Spinal cord (tissue), 10 donors: ENCODE data around the gene PDE3A. TPM values are rescaled to one million over a fixed set of nuclear protein-coding genes. Genes with fewer than 3 reads are reported as not detected.
A peak's percentile ranks its signal among the peaks of the same experiment; 100 is the strongest.

Experiments used
- DNase-seq, 6 donors: peaks; one replicate each; pipeline versions ENCODE4 v3.0.0 to v3.0.0-alpha.2; 2013 to 2015; ENCODE audit warnings: low spot score in 6 of 6, low read depth in 4 of 6
- H3K27ac ChIP-seq: one replicate; pipeline ENCODE4 v1.5.1; 2013; ENCODE audit warnings: low read depth, low read length, control low read depth
- H3K27me3 ChIP-seq: one replicate; pipeline ENCODE4 v1.6.1; 2013; ENCODE audit warnings: low read length; ENCODE audit not compliant: control insufficient read depth, insufficient read depth
- H3K36me3 ChIP-seq: one replicate; pipeline ENCODE4 v1.6.1; 2013; ENCODE audit warnings: low read length; ENCODE audit not compliant: control insufficient read depth, insufficient read depth
- H3K4me1 ChIP-seq: one replicate; pipeline ENCODE4 v1.6.1; 2013; ENCODE audit warnings: low read length; ENCODE audit not compliant: control insufficient read depth, insufficient read depth
- H3K4me3 ChIP-seq: one replicate; pipeline ENCODE4 v1.5.1; 2013; ENCODE audit warnings: low read depth, low read length, control low read depth
- H3K9me3 ChIP-seq: one replicate; pipeline ENCODE4 v1.6.1; 2013; ENCODE audit warnings: low read length; ENCODE audit not compliant: control insufficient read depth, insufficient read depth
- whole genome bisulfite sequencing: methylation state at CpG from one replicate; pipeline ENCODE4 v1.1.5; 2013; ENCODE audit warnings: missing lambda C conversion rate; ENCODE audit not compliant: insufficient coverage; 5-methylcytosine and 5-hydroxymethylcytosine counted together
- polyA plus RNA-seq, 2 donors: library from polyadenylated mRNA; unstranded; fragments of 120-200 nt; gene quantifications; one replicate each; pipeline ENCODE4 v1.2.1, GENCODE V29; 2013; ENCODE audit not compliant: insufficient read length in 2 of 2
- total RNA-seq, 2 donors: library from RNA; depleted of rRNA in 1 of 2; stranded (reverse); fragments of 120-200 nt in 1 of 2; fragments of >200 nt in 1 of 2; gene quantifications; one replicate each; pipeline versions ENCODE4 v1.2.3 to v1.2.4, GENCODE V29; 2013 to 2014
- donor health status: healthy.

PDE3A gene
- total and polyA plus RNA-seq, 4 donors, result 8.1 to 29.9 (median 14.0) TPM

GRCh38 chr12:20492251-20492760, 124.0 kb downstream of the PDE3A start:
- 97% methylated on average over 3 of the region's 4 CpGs for WGBS
- Histone ChIP-seq H3K27ac (no peak overlapping the region), H3K4me3 (no peak overlapping the region)

GRCh38 chr12:20493934-20494333, 125.6 kb downstream of the PDE3A start:
- Histone ChIP-seq H3K27me3 (no peaks in the 10 kb centered on the region), H3K9me3 (no peaks in the 10 kb centered on the region), H3K27ac (no peak overlapping the region), H3K36me3 (no peaks in the 10 kb centered on the region), H3K4me1 (peaks cover 2% of the 10 kb centered on the region), H3K4me3 (no peak overlapping the region)
- no peak for DNase-seq
- WGBS, result no CpG with 5 or more reads among the region's 1 CpG

More at GRCh38 chr12:20492251-20492760, 124.0 kb downstream of the PDE3A start:
- DNase-seq, result no peak
- Histone ChIP-seq H3K9me3 (no peaks in the 10 kb centered on the region), H3K27me3 (no peaks in the 10 kb centered on the region), H3K36me3 (no peaks in the 10 kb centered on the region), H3K4me1 (peaks cover 2% of the 10 kb centered on the region)

GRCh38 chr12:20494851-20495250, 126.5 kb downstream of the PDE3A start:
- Histone ChIP-seq H3K27me3 (no peaks in the 10 kb centered on the region), H3K4me3 (no peak overlapping the region), H3K9me3 (no peaks in the 10 kb centered on the region), H3K4me1 (peaks cover 2% of the 10 kb centered on the region), H3K27ac (no peak overlapping the region), H3K36me3 (no peaks in the 10 kb centered on the region)
- WGBS, result no CpG with 5 or more reads among the region's 2 CpGs
- DNase-seq, result no peak

GRCh38 chr12:20495997-20496396, 127.7 kb downstream of the PDE3A start:
- H3K4me3 ChIP-seq, result no peak overlapping the region
- no CpG with 5 or more reads among the region's 1 CpG for WGBS
- no peak for DNase-seq
- no peaks in the 10 kb centered on the region for H3K9me3 ChIP-seq
- H3K27me3 ChIP-seq, result no peaks in the 10 kb centered on the region
- H3K36me3 ChIP-seq, result no peaks in the 10 kb centered on the region
- peaks cover 2% of the 10 kb centered on the region for H3K4me1 ChIP-seq
- no peak overlapping the region for H3K27ac ChIP-seq

GRCh38 chr12:20497707-20498106, 129.4 kb downstream of the PDE3A start:
- whole genome bisulfite sequencing, result no CpG with 5 or more reads among the region's 3 CpGs
- H3K4me3 ChIP-seq, result no peak overlapping the region
- no peaks in the 10 kb centered on the region for H3K9me3 ChIP-seq
- no peaks in the 10 kb centered on the region for H3K36me3 ChIP-seq
- no peak for DNase-seq
- no peak overlapping the region for H3K27ac ChIP-seq
- no peaks in the 10 kb centered on the region for H3K27me3 ChIP-seq
- H3K4me1 ChIP-seq, result peaks cover 2% of the 10 kb centered on the region

GRCh38 chr12:20501958-20502357, 133.6 kb downstream of the PDE3A start:
- Histone ChIP-seq H3K36me3 (no peaks in the 10 kb centered on the region), H3K27me3 (no peaks in the 10 kb centered on the region), H3K9me3 (no peaks in the 10 kb centered on the region), H3K27ac (no peak overlapping the region), H3K4me3 (no peak overlapping the region), H3K4me1 (no peaks in the 10 kb centered on the region)
- no CpG with 5 or more reads among the region's 2 CpGs for WGBS
- no peak for DNase-seq

- H3K9me3 ChIP-seq, result no peaks in the 10 kb centered on the region
- no peak overlapping the region for H3K27ac ChIP-seq
- H3K36me3 ChIP-seq, result no peaks in the 10 kb centered on the region
- H3K27me3 ChIP-seq, result no peaks in the 10 kb centered on the region
- no peak overlapping the region for H3K4me3 ChIP-seq
- no peak for DNase-seq
- no CpG with 5 or more reads among the region's 1 CpG for WGBS
- H3K4me1 ChIP-seq, result no peaks in the 10 kb centered on the region
Observed at GRCh38 chr12:20503858-20504257, 135.5 kb downstream of the PDE3A start.

GRCh38 chr12:20505056-20505455, 136.7 kb downstream of the PDE3A start:
- Histone ChIP-seq H3K9me3 (no peaks in the 10 kb centered on the region), H3K27me3 (no peaks in the 10 kb centered on the region), H3K4me1 (no peaks in the 10 kb centered on the region), H3K36me3 (no peaks in the 10 kb centered on the region), H3K27ac (no peak overlapping the region), H3K4me3 (no peak overlapping the region)
- DNase-seq, result no peak

- peak in 1 of 6 donors; percentile 17 for DNase-seq
- Histone ChIP-seq H3K9me3 (no peaks in the 10 kb centered on the region), H3K27ac (no peak overlapping the region), H3K4me1 (no peaks in the 10 kb centered on the region), H3K4me3 (no peak overlapping the region), H3K27me3 (no peaks in the 10 kb centered on the region), H3K36me3 (no peaks in the 10 kb centered on the region)
- no CpG with 5 or more reads among the region's 3 CpGs for WGBS
Observed at GRCh38 chr12:20507056-20507455, 138.7 kb downstream of the PDE3A start.

- no peaks in the 10 kb centered on the region for H3K36me3 ChIP-seq
- H3K4me3 ChIP-seq, result no peak overlapping the region
- WGBS, result 38% methylated on average over 4 of the region's 4 CpGs
- H3K27ac ChIP-seq, result no peak overlapping the region
- peak in 2 of 6 donors; percentile 21 to 38 for DNase-seq
- H3K4me1 ChIP-seq, result no peaks in the 10 kb centered on the region
- no peaks in the 10 kb centered on the region for H3K27me3 ChIP-seq
- H3K9me3 ChIP-seq, result no peaks in the 10 kb centered on the region
Observed at GRCh38 chr12:20507711-20508110, 139.4 kb downstream of the PDE3A start.
